Measurements from ENCODE around the gene CEP112. TPM values are rescaled to one million over a fixed set of nuclear protein-coding genes. Genes with fewer than 3 reads are reported as not detected.

CEP112 gene
- total and polyA plus RNA-seq, 5 experiments from 2014 or later: 0.27 to 2.0 (median 1.7) TPM; not detected in 2

- ATAC-seq (no peak), DNase-seq (no peak)
- H3K27me3 Mint-ChIP-seq: peaks cover 0 to 3% (median 1%) of the 10 kb centered on the region in 5 donors
- H3K36me3 Mint-ChIP-seq: peaks cover 3 to 19% (median 7%) of the 10 kb centered on the region in 3 donors
- H3K4me3 Mint-ChIP-seq: no peak overlapping the region
- POLR2A ChIA-PET: no interaction called here
- H3K9me3 Mint-ChIP-seq: peaks cover 2 to 24% (median 11%) of the 10 kb centered on the region in 9 donors
- peaks cover 0 to 8% (median 0%) of the 10 kb centered on the region in 4 donors for H3K4me1 Mint-ChIP-seq
- no peak overlapping the region for H3K27ac Mint-ChIP-seq
Measured at GRCh38 chr17:66135219-66135618, 56.7 kb downstream of the CEP112 start.

- Mint-ChIP-seq H3K4me3 (no peak overlapping the region), H3K36me3 (no peaks in the 10 kb centered on the region), H3K27ac (no peak overlapping the region), H3K9me3 (no peaks in the 10 kb centered on the region), H3K27me3 (peaks cover 0 to 5% (median 3%) of the 10 kb centered on the region in 5 donors), H3K4me1 (no peaks in the 10 kb centered on the region)
- DNase-seq (no peak), ATAC-seq (no peak)
- POLR2A ChIA-PET: no interaction called here
Measured at GRCh38 chr17:66129759-66130158, 62.2 kb downstream of the CEP112 start.

DNA sequence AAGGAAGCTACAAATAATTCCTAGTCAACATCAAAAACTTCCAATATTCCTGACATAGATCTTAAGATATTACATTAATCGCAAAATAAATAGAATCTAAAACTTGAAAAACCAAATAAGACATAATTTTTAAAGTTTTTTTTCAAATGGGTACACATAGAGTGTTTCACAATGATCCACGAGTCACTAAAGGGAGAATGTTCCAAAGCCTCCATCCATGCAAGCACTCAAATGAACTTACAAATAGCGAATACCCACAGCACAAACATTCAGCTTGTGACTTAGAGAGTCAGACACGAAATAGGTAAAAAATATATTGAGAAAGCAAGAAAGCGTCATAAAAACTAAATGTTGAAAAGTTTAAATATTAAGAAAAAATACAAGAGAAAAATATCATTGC is 65.7 kb downstream of the CEP112 start:
- H3K4me1 Mint-ChIP-seq: no peaks in the 10 kb centered on the region

DNA sequence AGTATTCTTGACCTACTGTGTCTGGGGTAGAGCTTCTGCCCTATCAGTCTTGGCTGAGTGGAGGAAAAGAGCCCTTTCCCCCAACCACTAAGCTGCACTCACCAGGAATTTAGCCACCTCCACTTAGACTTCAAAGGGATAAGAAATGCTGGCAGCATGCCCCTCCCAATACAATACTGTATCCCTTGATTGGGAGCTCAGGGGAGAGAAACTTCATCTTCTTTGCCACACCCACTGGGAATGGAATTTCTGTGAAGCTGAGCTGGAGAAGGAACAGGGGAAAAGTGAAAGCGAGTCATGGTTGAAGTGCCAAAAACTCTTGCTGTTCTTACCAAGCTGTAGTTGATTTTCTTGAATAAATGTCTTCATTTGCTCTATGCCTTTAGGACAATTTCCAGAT is 68.8 kb downstream of the CEP112 start:
- H3K4me3 Mint-ChIP-seq: no peak overlapping the region
- peaks cover 0 to 17% (median 12%) of the 10 kb centered on the region in 3 donors for H3K36me3 Mint-ChIP-seq
- no peak for DNase-seq
- H3K9me3 Mint-ChIP-seq: peaks cover 0 to 20% (median 9%) of the 10 kb centered on the region in 9 donors
- ATAC-seq: no peak
- H3K27ac Mint-ChIP-seq: no peak overlapping the region
- POLR2A ChIA-PET: no interaction called here
- H3K4me1 Mint-ChIP-seq: no peaks in the 10 kb centered on the region
- peaks cover 4 to 9% (median 5%) of the 10 kb centered on the region in 5 donors for H3K27me3 Mint-ChIP-seq

More for the DNA sequence above, 65.7 kb downstream of the CEP112 start:
- Mint-ChIP-seq H3K4me3 (no peak overlapping the region), H3K36me3 (peaks cover 0 to 7% (median 4%) of the 10 kb centered on the region in 3 donors), H3K27me3 (peaks cover 2 to 9% (median 7%) of the 10 kb centered on the region in 5 donors), H3K27ac (no peak overlapping the region), H3K9me3 (peaks cover 0 to 9% (median 3%) of the 10 kb centered on the region in 9 donors)
- DNase-seq (no peak), ATAC-seq (no peak)
- POLR2A ChIA-PET: no interaction called here

DNA sequence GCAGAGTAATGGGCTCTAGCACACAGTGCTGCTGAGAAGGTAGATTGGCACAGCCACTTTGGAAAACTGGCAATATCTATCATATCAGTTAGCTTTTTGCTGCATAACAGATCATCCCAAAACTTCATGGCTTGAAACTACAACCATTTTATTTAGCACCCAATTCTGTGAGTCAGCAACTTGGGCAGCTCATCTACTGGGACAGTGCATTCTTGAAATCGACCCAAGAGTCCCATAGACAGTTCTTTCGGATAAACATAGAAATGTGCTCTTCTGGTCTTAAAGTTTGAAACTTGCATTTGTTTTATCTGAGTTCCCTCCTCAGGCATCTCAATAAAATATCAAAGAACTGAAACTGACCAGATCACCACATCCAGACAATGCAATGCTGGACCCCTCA is 76.7 kb downstream of the CEP112 start:
- Mint-ChIP-seq H3K9me3 (peaks cover 0 to 21% (median 8%) of the 10 kb centered on the region in 9 donors), H3K27ac (no peak overlapping the region), H3K36me3 (peaks cover 0 to 16% (median 2%) of the 10 kb centered on the region in 3 donors), H3K4me1 (no peaks in the 10 kb centered on the region), H3K4me3 (no peak overlapping the region), H3K27me3 (peaks cover 0 to 3% (median 0%) of the 10 kb centered on the region in 5 donors)
- ATAC-seq (no peak), DNase-seq (no peak)
- POLR2A ChIA-PET: no interaction called here

DNA sequence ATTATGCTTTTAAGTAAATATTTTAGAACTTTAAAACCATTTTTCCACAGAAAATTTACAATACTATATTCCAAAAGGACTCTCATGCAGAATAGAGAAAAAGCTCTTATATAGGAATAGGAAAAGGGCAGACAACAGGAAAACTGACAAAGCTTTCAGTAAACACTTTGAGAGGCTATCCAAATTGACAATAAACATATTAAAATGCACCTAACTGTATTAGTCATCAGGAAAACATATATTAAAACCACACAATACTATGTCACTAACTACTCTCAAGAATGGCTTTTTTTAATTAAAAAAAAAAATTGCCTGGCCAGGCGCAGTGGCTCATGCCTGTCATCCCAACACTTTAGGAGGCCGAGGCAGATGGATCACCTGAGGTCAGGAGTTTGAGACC is 77.3 kb downstream of the CEP112 start:
- H3K4me3 Mint-ChIP-seq: no peak overlapping the region
- peaks cover 0 to 1% (median 0%) of the 10 kb centered on the region in 5 donors for H3K27me3 Mint-ChIP-seq
- POLR2A ChIA-PET: no interaction called here
- H3K4me1 Mint-ChIP-seq: no peaks in the 10 kb centered on the region
- H3K27ac Mint-ChIP-seq: no peak overlapping the region
- ATAC-seq (no peak), DNase-seq (no peak)
- peaks cover 0 to 11% (median 2%) of the 10 kb centered on the region in 3 donors for H3K36me3 Mint-ChIP-seq
- peaks cover 0 to 17% (median 6%) of the 10 kb centered on the region in 9 donors for H3K9me3 Mint-ChIP-seq

DNA sequence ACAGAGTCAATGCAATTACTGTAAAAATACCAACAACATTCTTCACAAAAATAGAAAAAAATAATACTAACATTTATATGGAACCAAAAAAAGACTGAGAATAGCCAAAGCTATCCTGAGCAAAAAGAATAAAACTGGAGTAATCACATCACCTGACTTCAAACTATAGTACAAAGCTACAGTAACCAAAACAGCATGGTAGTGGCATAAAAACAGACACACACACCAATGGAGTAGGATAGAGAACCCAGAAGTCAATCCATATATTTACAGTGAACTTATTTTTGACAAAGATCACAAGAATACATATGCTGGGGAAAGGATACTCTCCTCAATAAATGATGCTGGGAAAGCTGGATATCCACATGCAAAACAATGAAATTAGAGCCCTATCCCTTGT is 84.2 kb downstream of the CEP112 start:
- Mint-ChIP-seq H3K36me3 (peaks cover 0 to 10% (median 1%) of the 10 kb centered on the region in 3 donors), H3K27me3 (peaks cover 0 to 2% (median 0%) of the 10 kb centered on the region in 5 donors), H3K9me3 (peaks cover 0 to 16% (median 8%) of the 10 kb centered on the region in 9 donors), H3K4me1 (no peaks in the 10 kb centered on the region), H3K27ac (no peak overlapping the region), H3K4me3 (no peak overlapping the region)
- POLR2A ChIA-PET: no interaction called here
- DNase-seq (no peak), ATAC-seq (no peak)

DNA sequence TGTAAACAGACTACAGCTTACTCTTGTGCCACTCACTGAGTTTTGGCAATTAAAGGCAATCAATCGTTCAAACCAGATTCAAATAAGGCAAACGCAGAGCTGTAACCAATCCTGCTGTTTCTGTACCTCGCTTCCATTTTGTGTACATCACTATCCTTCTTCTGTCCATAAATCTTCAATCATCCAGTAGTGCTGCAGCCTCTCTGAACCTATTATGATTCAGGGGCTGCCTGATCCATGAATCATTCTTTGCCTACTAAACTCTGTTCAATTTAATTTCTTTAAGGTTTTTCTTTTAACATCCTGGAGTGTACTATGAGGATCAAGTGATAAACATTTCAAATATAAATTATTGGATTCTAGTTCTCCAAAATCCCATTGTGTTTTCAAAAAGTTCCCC is 93.9 kb downstream of the CEP112 start:
- Mint-ChIP-seq H3K9me3 (peaks cover 0 to 21% (median 3%) of the 10 kb centered on the region in 9 donors), H3K4me3 (no peak overlapping the region), H3K27me3 (peaks cover 0 to 4% (median 0%) of the 10 kb centered on the region in 5 donors), H3K36me3 (peaks cover 0 to 10% (median 4%) of the 10 kb centered on the region in 3 donors), H3K27ac (no peak overlapping the region), H3K4me1 (no peaks in the 10 kb centered on the region)
- POLR2A ChIA-PET: no interaction called here
- no peak for ATAC-seq
- no peak for DNase-seq

GRCh38 chr17:66094727-66095126 is 97.2 kb downstream of the CEP112 start:
- POLR2A ChIA-PET: no interaction called here
- H3K36me3 Mint-ChIP-seq: peaks cover 0 to 14% (median 6%) of the 10 kb centered on the region in 3 donors

DNA sequence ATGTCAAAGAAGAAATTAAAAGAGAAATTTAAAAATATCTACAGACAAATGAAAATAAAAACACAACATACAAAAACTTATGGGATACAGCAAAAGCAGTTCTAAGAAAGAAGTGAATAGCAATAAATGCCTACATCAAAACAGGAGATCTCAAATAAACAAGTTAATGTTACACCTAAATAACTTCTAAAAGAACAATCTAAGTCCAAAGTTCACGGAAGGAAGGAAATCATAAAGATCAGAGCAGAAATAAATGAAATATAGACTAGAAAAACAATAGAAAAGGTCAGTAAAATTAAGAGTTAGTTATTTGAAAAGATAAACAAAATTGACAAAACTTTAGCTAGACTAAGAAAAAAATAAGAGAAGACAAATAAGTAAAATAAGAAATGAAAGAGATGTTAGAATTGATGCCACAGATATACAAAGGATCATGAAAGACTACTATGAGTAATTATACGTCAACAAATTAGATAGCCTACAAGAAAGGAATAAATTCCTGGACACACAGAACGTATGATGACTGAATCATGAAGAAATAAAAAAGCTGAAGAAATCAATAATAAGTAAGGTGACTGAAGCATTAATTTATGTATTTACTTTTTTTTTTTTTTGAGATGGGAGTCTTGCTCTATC is 100.4 kb downstream of the CEP112 start:
- Mint-ChIP-seq H3K4me1 (no peaks in the 10 kb centered on the region), H3K27ac (peak overlapping the region in 1 of 10 donors; percentile 1), H3K36me3 (peaks cover 0 to 18% (median 16%) of the 10 kb centered on the region in 3 donors), H3K27me3 (no peaks in the 10 kb centered on the region), H3K4me3 (no peak overlapping the region), H3K9me3 (peaks cover 0 to 21% (median 15%) of the 10 kb centered on the region in 9 donors)
- POLR2A ChIA-PET: no interaction called here
- DNase-seq (no peak), ATAC-seq (no peak)

More at GRCh38 chr17:66094727-66095126, 97.2 kb downstream of the CEP112 start:
- H3K27me3 Mint-ChIP-seq: peaks cover 0 to 4% (median 0%) of the 10 kb centered on the region in 5 donors
- no peak overlapping the region for H3K4me3 Mint-ChIP-seq
- H3K4me1 Mint-ChIP-seq: no peaks in the 10 kb centered on the region
- H3K27ac Mint-ChIP-seq: no peak overlapping the region
- DNase-seq: no peak
- H3K9me3 Mint-ChIP-seq: peaks cover under 1 to 21% (median 11%) of the 10 kb centered on the region in 9 donors
- no peak for ATAC-seq

DNA sequence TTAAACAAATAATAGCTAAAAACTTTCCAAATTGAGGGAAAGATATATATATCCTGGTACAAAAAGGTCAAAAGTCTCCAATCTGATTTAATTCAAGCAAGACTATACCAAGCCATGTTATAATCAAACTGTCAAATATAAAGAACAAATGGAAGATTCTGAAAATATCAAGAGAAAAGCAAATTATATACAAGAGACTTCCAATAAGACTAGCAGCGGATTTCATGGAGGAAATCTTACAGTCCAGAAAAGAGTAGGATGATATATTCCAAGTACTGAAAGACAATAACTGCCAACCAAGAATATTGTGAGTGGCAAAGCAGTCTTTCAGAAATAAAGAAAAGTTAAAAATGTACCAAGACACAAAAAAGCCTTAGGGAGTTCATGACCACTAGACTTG is 102.2 kb downstream of the CEP112 start:
- Mint-ChIP-seq H3K27ac (no peak overlapping the region), H3K4me1 (no peaks in the 10 kb centered on the region), H3K9me3 (peaks cover 0 to 21% (median 15%) of the 10 kb centered on the region in 9 donors), H3K36me3 (peaks cover 0 to 18% (median 16%) of the 10 kb centered on the region in 3 donors), H3K4me3 (no peak overlapping the region), H3K27me3 (no peaks in the 10 kb centered on the region)
- POLR2A ChIA-PET: no interaction called here
- DNase-seq (no peak), ATAC-seq (no peak)

GRCh38 chr17:66088173-66088572 is 103.8 kb downstream of the CEP112 start:
- Mint-ChIP-seq H3K27ac (no peak overlapping the region), H3K4me3 (no peak overlapping the region), H3K4me1 (no peaks in the 10 kb centered on the region), H3K9me3 (peaks cover under 1 to 23% (median 15%) of the 10 kb centered on the region in 9 donors), H3K36me3 (peaks cover 0 to 19% (median 16%) of the 10 kb centered on the region in 3 donors), H3K27me3 (no peaks in the 10 kb centered on the region)
- POLR2A ChIA-PET: no interaction called here
- DNase-seq: no peak
- no peak for ATAC-seq

DNA sequence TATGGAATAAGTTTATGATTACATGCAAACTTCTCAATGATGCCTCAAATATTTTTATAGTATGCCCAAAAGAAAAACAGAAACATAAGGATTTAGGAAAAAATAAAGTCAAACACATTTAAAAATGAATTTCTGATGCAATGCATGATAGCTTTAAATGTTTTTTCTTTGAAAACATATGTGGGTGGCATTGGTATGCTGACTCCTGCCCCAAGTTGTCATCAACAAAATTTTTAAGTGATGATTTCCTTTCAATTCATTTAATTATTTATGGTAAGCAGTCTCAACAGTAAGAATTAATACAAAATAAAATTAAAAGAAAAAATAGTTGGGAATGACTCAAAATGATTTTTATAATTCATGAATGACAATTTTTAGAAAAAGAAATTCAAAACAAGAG is 104.9 kb downstream of the CEP112 start:
- no peaks in the 10 kb centered on the region for H3K27me3 Mint-ChIP-seq
- POLR2A ChIA-PET: interaction anchor here (0.6 kb wide), 1 partner anchor 1047 kb away, joined by 3 read pairs; no protein-coding TSS in a partner anchor
- H3K4me3 Mint-ChIP-seq: no peak overlapping the region
- H3K9me3 Mint-ChIP-seq: peaks cover 2 to 26% (median 14%) of the 10 kb centered on the region in 9 donors
- no peak overlapping the region for H3K27ac Mint-ChIP-seq
- no peaks in the 10 kb centered on the region for H3K4me1 Mint-ChIP-seq
- peaks cover 0 to 23% (median 16%) of the 10 kb centered on the region in 3 donors for H3K36me3 Mint-ChIP-seq
- DNase-seq (no peak), ATAC-seq (no peak)
